ENCODE data around the gene ATL1.

DNA sequence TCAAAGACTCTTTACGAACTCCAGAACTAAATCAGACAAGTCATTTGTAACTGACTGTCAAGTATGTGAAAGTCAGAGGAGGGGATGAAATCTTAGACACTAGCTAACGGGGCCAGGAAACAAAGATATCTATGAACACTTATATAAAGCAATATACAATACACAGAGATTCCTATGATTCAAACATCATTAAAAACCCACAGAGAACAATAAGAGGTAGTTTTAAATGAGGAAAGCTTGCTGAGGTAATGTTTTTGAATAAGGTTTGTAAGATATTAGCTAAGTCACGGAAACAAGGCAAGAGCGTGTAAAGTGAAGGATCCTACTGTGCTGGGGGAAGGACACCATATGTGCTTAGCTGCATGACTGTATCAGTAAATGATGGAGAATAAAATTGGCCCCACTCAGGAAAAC, 71.5 kb downstream of the ATL1 start:
- TF ChIP-seq, protein P1, sequence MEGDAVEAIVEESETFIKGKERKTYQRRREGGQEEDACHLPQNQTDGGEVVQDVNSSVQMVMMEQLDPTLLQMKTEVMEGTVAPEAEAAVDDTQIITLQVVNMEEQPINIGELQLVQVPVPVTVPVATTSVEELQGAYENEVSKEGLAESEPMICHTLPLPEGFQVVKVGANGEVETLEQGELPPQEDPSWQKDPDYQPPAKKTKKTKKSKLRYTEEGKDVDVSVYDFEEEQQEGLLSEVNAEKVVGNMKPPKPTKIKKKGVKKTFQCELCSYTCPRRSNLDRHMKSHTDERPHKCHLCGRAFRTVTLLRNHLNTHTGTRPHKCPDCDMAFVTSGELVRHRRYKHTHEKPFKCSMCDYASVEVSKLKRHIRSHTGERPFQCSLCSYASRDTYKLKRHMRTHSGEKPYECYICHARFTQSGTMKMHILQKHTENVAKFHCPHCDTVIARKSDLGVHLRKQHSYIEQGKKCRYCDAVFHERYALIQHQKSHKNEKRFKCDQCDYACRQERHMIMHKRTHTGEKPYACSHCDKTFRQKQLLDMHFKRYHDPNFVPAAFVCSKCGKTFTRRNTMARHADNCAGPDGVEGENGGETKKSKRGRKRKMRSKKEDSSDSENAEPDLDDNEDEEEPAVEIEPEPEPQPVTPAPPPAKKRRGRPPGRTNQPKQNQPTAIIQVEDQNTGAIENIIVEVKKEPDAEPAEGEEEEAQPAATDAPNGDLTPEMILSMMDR (conservative IDR thresholded peaks at IDR 0.05; ENCODE audit: low read length) = no peak
- no peak for TF ChIP-seq EZH2phosphoT487 (IDR thresholded peaks at IDR 0.05; ENCODE audit: borderline replicate concordance, low read depth, low read length)

All from OCI-LY7 (cell line).